Memory B cell (primary cell): ENCODE results near the gene DTNB.

Experiments
- ATAC-seq: fragments of 150-1000 bp; cut with Tn5 transposase; 2 replicates; pipeline ENCODE4 v1.10.0; 2021; ENCODE audit warnings: low read depth, mild to moderate bottlenecking, moderate library complexity
- DNase-seq, 2 donors: peaks; one replicate each; pipeline ENCODE4 v3.0.0; 2022; ENCODE audit warnings: low spot score in 2 of 2
- H3K27ac Mint-ChIP-seq: one replicate; pipeline ENCODE4 v1.8.0; 2022; ENCODE audit warnings: mild to moderate bottlenecking, moderate library complexity, mixed read lengths
- H3K27me3 Mint-ChIP-seq: one replicate; pipeline ENCODE4 v1.8.0; 2022; ENCODE audit warnings: mixed read lengths
- H3K36me3 Mint-ChIP-seq: one replicate; pipeline ENCODE4 v1.8.0; 2022; ENCODE audit warnings: mild to moderate bottlenecking, mixed read lengths
- H3K4me1 Mint-ChIP-seq: one replicate; pipeline ENCODE4 v1.8.0; 2022; ENCODE audit warnings: mixed read lengths
- H3K4me3 Mint-ChIP-seq: one replicate; pipeline ENCODE4 v1.8.0; 2022; ENCODE audit warnings: mild to moderate bottlenecking, moderate library complexity, mixed read lengths
- H3K9me3 Mint-ChIP-seq: one replicate; pipeline ENCODE4 v1.8.0; 2022; ENCODE audit warnings: mixed read lengths

Gene DTNB

DNA sequence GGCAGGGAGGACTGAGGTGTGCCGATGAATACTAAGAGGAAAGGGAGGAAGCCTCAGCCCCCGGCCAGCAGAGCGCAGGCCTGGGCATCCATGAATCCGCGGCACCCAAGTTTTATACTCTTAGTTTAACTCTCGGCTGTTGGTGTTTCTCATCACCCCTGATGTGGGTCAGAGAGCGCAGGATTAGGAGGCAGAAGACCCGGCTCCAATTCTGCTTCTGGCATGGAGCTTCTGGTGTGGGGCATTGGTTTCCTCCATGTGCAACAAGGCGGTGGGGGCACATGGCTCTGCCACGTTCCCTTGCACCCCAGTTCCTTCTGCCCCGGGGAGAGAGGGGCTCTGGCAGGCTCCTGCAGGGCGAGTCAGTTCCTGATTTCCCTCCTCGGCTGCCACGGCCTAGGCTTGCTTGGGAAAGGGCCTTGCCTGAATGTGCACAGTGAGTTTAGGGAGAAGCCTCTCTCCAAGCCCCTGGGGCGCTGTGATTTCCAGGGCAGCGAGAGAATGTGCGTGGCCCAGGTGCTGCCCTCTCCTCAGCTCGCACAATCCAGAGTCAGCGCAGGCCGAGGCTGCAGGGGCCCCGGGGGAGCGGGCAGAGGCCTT is 295.5 kb downstream of the DTNB start:
- DNase-seq: no peak
- H3K4me3 Mint-ChIP-seq: peak overlapping the region; percentile 62
- H3K9me3 Mint-ChIP-seq: no peaks in the 10 kb centered on the region
- H3K27me3 Mint-ChIP-seq: no peaks in the 10 kb centered on the region
- peaks cover 32% of the 10 kb centered on the region for H3K4me1 Mint-ChIP-seq
- ATAC-seq: no peak
- peaks cover 3% of the 10 kb centered on the region for H3K36me3 Mint-ChIP-seq
- peak overlapping the region; percentile 93 for H3K27ac Mint-ChIP-seq

DNA sequence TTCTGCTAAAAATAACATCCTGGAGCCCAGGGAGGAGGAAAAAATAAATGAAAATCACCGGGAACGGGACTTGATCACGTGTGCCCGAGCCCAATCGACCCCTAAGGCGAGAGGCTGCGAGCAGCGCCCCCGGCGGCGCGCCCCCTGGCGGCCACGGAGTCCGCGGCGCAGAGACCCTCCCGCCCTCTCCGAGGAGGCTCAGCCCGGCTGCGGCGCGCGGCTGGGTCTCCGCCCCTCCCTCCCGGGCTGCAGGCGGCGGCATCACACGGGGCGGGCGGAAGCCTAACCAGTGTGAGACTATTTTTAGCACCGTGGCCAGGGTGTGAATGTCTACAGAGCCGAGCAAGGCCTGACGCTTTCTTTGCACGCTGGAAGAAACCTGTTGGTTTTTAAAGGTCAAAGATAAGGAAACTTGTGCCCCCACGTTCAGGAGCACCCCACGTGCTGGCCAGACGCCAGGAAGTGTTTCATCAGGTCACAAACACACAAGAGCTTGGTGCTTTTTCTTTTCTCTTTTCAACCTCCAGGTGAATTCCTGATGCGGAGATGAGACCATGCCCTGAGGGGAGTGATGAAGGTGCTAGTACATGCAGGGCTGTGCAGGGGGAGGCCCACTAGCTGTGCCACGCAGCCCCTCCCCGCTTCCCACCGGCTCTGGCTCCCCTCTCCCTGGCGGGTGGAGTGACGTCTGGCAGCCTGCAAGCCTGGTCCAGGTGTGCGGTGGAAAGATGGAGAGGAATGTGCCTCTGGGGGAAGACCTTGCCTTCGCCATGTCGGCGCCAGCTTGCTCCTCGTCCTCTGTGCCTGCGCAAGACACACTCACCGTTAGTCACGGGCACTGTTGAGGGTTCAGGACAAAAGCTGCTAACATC is 296.4 kb downstream of the DTNB start:
- peaks cover under 1% of the 10 kb centered on the region for H3K36me3 Mint-ChIP-seq
- no peaks in the 10 kb centered on the region for H3K27me3 Mint-ChIP-seq
- no peaks in the 10 kb centered on the region for H3K9me3 Mint-ChIP-seq
- H3K27ac Mint-ChIP-seq: peak overlapping the region; percentile 93
- ATAC-seq: peak; percentile 100
- peaks cover 30% of the 10 kb centered on the region for H3K4me1 Mint-ChIP-seq
- peak; percentile 89 to 92 for DNase-seq
- peak overlapping the region; percentile 62 for H3K4me3 Mint-ChIP-seq

DNA sequence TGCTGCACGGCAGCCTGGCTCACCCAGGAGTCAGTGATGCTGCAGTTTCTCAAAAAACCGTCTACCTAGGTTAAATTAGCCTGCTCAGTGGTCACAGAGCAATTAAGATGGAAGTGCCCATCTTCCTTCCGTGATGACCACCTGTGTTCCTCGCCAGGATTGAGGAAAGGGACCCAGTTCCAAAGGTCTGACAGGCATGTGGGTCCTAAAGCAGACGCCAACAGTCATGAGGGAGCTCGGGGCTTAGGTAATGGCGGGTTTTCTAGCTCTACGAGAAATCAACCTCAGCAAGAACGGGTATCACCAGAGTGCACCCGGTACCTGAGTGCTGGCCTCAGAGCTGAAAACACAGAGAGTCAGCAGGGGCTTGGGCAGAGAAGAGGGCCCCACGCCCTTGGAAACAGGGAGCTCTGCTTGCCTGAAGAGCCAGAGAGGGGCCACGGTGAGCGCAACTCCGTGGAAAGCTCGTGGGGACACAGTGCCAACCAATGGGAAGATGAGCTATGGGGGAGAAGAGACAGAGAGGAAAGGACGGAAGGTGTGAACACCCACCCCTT is 297.3 kb downstream of the DTNB start:
- H3K27me3 Mint-ChIP-seq: no peaks in the 10 kb centered on the region
- H3K9me3 Mint-ChIP-seq: no peaks in the 10 kb centered on the region
- H3K4me1 Mint-ChIP-seq: peaks cover 29% of the 10 kb centered on the region
- H3K36me3 Mint-ChIP-seq: no peaks in the 10 kb centered on the region
- peak overlapping the region; percentile 67 for H3K4me3 Mint-ChIP-seq
- H3K27ac Mint-ChIP-seq: peak overlapping the region; percentile 72
- no peak for DNase-seq
- ATAC-seq: no peak

DNA sequence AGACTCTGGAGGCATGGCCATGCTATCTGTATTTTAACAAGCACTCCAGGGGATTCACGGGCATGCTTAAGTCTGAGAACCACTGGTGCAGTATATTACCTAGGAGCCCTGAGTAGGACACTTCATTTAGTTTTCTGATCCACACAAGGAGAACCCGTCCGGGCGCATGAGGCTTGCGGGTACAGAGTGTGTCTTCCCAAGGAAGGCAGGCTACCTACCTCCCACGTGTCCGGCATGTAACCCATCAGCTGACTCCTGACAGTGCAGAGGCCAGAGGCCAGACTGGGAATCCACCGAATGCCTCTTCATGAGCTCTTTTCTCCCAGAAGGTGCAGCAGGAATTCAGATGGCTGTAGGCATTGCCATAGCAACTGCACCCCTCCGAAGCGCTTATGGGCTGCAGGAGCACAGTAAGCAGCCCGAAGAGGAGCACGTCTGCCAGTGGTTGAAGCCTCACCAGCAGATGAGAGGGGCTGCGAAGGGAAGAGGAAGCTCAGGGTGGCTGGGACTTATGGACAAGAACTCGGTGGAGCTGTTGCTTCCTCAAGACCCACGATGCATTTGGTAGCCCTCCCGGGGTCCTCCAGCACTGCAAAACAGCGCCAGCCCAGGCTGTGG is 297.9 kb downstream of the DTNB start:
- H3K27ac Mint-ChIP-seq: no peak overlapping the region
- ATAC-seq: no peak
- H3K36me3 Mint-ChIP-seq: no peaks in the 10 kb centered on the region
- DNase-seq: no peak
- H3K9me3 Mint-ChIP-seq: no peaks in the 10 kb centered on the region
- peaks cover 26% of the 10 kb centered on the region for H3K4me1 Mint-ChIP-seq
- no peak overlapping the region for H3K4me3 Mint-ChIP-seq
- H3K27me3 Mint-ChIP-seq: no peaks in the 10 kb centered on the region

GRCh38 chr2:25374827-25375226 is 298.6 kb downstream of the DTNB start:
- Mint-ChIP-seq H3K36me3 (no peaks in the 10 kb centered on the region), H3K4me1 (peaks cover 23% of the 10 kb centered on the region), H3K27me3 (no peaks in the 10 kb centered on the region), H3K9me3 (no peaks in the 10 kb centered on the region), H3K4me3 (no peak overlapping the region), H3K27ac (no peak overlapping the region)
- ATAC-seq: no peak
- no peak for DNase-seq

DNA sequence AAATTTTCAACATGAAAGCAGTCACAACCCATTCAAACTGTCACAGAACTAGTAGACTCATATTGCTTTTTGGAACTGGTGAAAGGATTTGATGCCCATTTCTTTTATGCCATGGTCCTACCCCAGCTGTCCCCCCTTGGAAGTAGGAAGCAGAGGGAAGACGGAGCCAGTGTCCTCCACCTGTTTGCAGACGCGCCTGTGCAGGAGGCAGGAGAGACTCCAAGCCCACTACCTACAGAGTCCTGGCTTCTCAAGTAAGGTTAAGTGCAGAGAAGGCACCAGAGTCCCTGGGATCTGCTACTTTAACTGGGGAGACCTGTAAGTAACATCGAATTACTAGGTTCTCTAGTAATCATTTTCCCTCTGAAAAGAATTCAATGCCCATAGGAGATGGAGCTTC is 299.0 kb downstream of the DTNB start:
- no peak overlapping the region for H3K4me3 Mint-ChIP-seq
- H3K27ac Mint-ChIP-seq: no peak overlapping the region

DNA sequence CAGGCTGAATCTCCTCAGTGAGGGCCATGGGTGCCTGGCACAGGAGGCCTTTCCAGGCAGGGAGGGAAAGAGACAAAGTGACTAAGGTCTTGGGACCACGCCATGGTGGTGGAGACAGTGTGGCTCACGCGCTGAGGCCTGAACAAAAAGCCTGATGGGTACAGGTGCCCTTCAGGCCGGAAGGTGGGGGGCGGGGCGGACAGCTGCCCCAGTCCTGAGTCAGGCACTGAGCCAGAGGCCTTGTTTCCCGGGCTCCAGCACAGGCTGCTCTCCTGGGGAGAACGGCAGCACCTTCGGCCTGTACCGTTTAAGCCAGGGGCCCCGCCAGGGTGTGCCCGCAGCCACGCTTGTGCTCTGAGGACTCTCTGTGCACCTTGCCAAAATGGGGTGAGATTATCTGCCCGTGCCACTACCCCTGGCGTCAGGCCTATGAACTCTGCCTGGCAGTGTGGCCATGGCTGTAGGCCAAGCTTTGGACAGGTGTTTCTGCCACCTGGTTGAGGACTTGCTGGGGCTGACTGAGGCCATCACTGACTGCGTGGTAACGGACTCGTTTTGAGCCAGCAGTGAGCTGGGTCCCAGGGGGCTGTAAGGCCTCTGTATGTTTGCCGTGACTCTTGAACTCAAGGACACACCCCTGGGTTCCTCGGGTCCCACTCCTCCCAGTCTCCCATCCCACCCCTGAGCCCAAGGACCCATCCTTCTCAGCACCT is 300.0 kb downstream of the DTNB start:
- no peaks in the 10 kb centered on the region for H3K36me3 Mint-ChIP-seq
- H3K4me1 Mint-ChIP-seq: peaks cover 13% of the 10 kb centered on the region
- no peak overlapping the region for H3K4me3 Mint-ChIP-seq
- DNase-seq (no peak), ATAC-seq (no peak)
- peak overlapping the region; percentile 53 for H3K27ac Mint-ChIP-seq
- H3K27me3 Mint-ChIP-seq: no peaks in the 10 kb centered on the region
- H3K9me3 Mint-ChIP-seq: no peaks in the 10 kb centered on the region

More for the DNA sequence above, 299.0 kb downstream of the DTNB start:
- DNase-seq (no peak), ATAC-seq (no peak)
- no peaks in the 10 kb centered on the region for H3K36me3 Mint-ChIP-seq
- H3K27me3 Mint-ChIP-seq: no peaks in the 10 kb centered on the region
- H3K9me3 Mint-ChIP-seq: no peaks in the 10 kb centered on the region
- H3K4me1 Mint-ChIP-seq: peaks cover 20% of the 10 kb centered on the region

DNA sequence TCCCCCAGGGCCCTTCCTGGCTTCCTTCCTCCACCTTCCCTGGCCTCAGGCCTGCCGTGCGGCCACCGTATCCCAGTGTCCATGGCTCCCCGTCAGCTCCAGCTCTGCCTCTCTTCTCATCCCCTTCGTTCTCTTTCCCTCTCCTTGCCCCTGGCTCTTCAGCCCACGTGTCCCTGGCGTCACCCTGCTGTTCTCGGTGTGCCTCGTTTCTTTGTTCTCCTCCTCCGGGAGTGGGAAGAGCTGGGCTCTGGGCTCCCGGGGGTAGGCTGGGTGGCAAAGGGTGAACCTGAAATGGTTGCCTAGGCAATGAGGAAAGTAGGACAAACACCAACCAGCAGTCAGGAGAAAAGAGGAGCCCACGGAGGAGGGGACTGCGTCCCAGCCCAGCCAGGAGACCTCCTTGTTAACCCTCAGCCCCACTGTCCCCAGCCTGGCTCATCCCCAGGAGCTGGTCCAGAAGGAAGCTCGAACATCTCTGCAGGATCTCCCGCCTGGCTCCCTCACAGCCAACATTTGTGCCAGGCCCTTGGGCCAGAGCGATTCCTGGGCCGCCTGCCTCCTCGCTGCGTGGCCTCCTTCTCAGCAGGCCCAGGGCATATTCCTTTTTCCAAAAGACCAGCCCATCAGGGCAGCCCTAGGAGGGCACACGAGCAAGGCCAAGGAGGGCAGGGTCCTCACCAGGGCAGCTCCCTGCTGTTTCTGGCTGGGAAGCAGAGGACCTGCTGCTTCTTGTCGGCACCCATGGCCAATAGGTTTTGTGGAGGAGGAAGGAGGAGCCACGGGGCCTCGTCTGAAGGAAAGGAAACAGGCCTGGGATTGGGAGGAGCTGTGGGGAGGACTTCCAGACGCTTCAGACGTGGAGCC is 300.7 kb downstream of the DTNB start:
- DNase-seq: no peak
- Mint-ChIP-seq H3K4me1 (peaks cover 12% of the 10 kb centered on the region), H3K9me3 (no peaks in the 10 kb centered on the region), H3K4me3 (no peak overlapping the region), H3K36me3 (no peaks in the 10 kb centered on the region), H3K27ac (peak overlapping the region; percentile 53), H3K27me3 (no peaks in the 10 kb centered on the region)
- no peak for ATAC-seq

- DNase-seq (no peak), ATAC-seq (no peak)
- Mint-ChIP-seq H3K27ac (no peak overlapping the region), H3K9me3 (no peaks in the 10 kb centered on the region), H3K36me3 (no peaks in the 10 kb centered on the region), H3K27me3 (no peaks in the 10 kb centered on the region), H3K4me3 (no peak overlapping the region), H3K4me1 (peaks cover 5% of the 10 kb centered on the region)
Observed at GRCh38 chr2:25371253-25372241, 301.8 kb downstream of the DTNB start.

- Mint-ChIP-seq H3K27me3 (no peaks in the 10 kb centered on the region), H3K4me3 (no peak overlapping the region), H3K9me3 (no peaks in the 10 kb centered on the region), H3K36me3 (no peaks in the 10 kb centered on the region), H3K4me1 (peaks cover 2% of the 10 kb centered on the region), H3K27ac (peak overlapping the region; percentile 70)
- ATAC-seq (no peak), DNase-seq (no peak)
Observed at GRCh38 chr2:25369876-25370275, 303.5 kb downstream of the DTNB start.

DNA sequence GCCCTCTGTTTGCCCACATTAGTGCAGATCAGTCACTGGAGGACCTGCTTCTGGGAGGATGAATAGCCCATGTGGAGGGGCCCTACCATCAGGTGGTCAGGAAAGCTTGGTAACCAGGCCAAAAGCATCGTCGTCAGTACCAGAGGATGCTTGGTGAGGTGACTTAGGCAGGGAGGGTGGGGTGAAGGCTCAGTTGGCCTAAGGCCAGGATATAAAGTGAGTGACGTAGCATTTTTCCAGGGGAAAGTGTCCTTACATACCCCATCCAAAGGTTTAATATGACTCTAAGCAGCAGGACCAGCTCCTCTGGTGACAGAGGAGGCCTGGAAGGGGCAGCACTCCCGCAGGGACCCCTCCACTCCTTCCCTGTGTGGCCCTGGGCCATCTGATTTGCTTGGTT is 303.9 kb downstream of the DTNB start:
- ATAC-seq: no peak
- no peaks in the 10 kb centered on the region for H3K27me3 Mint-ChIP-seq
- no peak for DNase-seq
- no peaks in the 10 kb centered on the region for H3K36me3 Mint-ChIP-seq
- H3K9me3 Mint-ChIP-seq: no peaks in the 10 kb centered on the region
- peaks cover 3% of the 10 kb centered on the region for H3K4me1 Mint-ChIP-seq
- no peak overlapping the region for H3K27ac Mint-ChIP-seq
- no peak overlapping the region for H3K4me3 Mint-ChIP-seq

DNA sequence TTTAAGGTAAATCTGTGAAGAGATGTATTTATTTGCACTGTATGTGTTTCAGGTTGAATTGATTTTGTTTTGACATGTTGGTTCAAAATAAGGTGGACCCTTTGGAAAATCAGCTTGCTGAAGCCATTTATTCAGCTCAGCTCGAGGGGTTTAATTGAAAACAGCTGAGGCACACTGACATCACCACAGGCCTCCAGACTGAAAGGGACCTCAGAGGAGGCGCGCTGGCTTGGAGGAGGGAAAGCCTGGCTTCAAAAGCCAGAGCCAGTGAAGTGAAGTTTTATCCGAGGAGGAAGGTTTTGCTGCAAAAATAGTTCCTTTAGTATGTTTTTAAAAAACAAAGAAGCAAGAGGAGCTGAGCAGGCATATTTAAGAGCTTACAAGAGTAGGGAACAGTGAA is 304.7 kb downstream of the DTNB start:
- no peak for ATAC-seq
- Mint-ChIP-seq H3K27me3 (no peaks in the 10 kb centered on the region), H3K4me3 (no peak overlapping the region), H3K36me3 (no peaks in the 10 kb centered on the region), H3K27ac (peak overlapping the region; percentile 14), H3K4me1 (peaks cover 9% of the 10 kb centered on the region), H3K9me3 (no peaks in the 10 kb centered on the region)
- no peak for DNase-seq
